HS-27A (cell line): Measurements from ENCODE around the gene BMPR1B.

ENCODE experiments used
- DNase-seq: peaks from one replicate; pipeline ENCODE4 v3.0.0-alpha.2; 2012; ENCODE audit warnings: low read depth, missing footprints

The BMPR1B gene

GRCh38 chr4:94912606-94913005, 154.9 kb downstream of the BMPR1B start:
- no peak for DNase-seq

- DNase-seq, result no peak
These were observed 155.6 kb downstream of the BMPR1B start for GRCh38 chr4:94913316-94913715.

- no peak for DNase-seq
These were observed 159.4 kb downstream of the BMPR1B start for GRCh38 chr4:94917146-94917545.

GRCh38 chr4:94918543-94918942, 160.8 kb downstream of the BMPR1B start:
- DNase-seq, result no peak

GRCh38 chr4:94920369-94920768, 162.6 kb downstream of the BMPR1B start:
- no peak for DNase-seq

GRCh38 chr4:94924566-94924965, 166.8 kb downstream of the BMPR1B start:
- no peak for DNase-seq

GRCh38 chr4:94925764-94926347, 168.1 kb downstream of the BMPR1B start:
- DNase-seq, result no peak

GRCh38 chr4:94926936-94927335, 169.2 kb downstream of the BMPR1B start:
- DNase-seq, result no peak

- DNase-seq, result no peak
These were observed 169.9 kb downstream of the BMPR1B start for GRCh38 chr4:94927696-94928095.

GRCh38 chr4:94929696-94930095, 171.9 kb downstream of the BMPR1B start:
- no peak for DNase-seq

- DNase-seq, result no peak
These were observed 173.9 kb downstream of the BMPR1B start for GRCh38 chr4:94931626-94932025.

GRCh38 chr4:94932366-94932765, 174.6 kb downstream of the BMPR1B start:
- no peak for DNase-seq

GRCh38 chr4:94933799-94934198, 176.0 kb downstream of the BMPR1B start:
- no peak for DNase-seq

- DNase-seq, result peak; percentile 23
These were observed 176.4 kb downstream of the BMPR1B start for GRCh38 chr4:94934201-94934600.

- DNase-seq, result no peak
These were observed 177.1 kb downstream of the BMPR1B start for GRCh38 chr4:94934864-94935263.

GRCh38 chr4:94936854-94937253, 179.1 kb downstream of the BMPR1B start:
- no peak for DNase-seq

- no peak for DNase-seq
These were observed 182.2 kb downstream of the BMPR1B start for GRCh38 chr4:94939791-94940519.

GRCh38 chr4:94940520-94940908, 182.8 kb downstream of the BMPR1B start:
- no peak for DNase-seq

GRCh38 chr4:94941706-94942105, 184.0 kb downstream of the BMPR1B start:
- DNase-seq, result no peak

- no peak for DNase-seq
These were observed 187.0 kb downstream of the BMPR1B start for GRCh38 chr4:94944726-94945125.

GRCh38 chr4:94947681-94948108, 189.9 kb downstream of the BMPR1B start:
- no peak for DNase-seq

GRCh38 chr4:94954251-94954650, 196.5 kb downstream of the BMPR1B start:
- no peak for DNase-seq

- no peak for DNase-seq
These were observed 199.3 kb downstream of the BMPR1B start for GRCh38 chr4:94957030-94957429.

- no peak for DNase-seq
These were observed 201.6 kb downstream of the BMPR1B start for GRCh38 chr4:94959307-94959706.
